ENCODE results near the gene SHC4. TPM values are rescaled to one million over a fixed set of nuclear protein-coding genes. Genes with fewer than 3 reads are reported as not detected.
"Not testable (repeated sequence)": the region's sequence is repeated elsewhere in the genome, so short reads cannot be mapped to it uniquely, and the experiment has no call there.

Gene SHC4
- total RNA-seq, 1 experiment from 2014 or later, result 1.3 TPM

DNA sequence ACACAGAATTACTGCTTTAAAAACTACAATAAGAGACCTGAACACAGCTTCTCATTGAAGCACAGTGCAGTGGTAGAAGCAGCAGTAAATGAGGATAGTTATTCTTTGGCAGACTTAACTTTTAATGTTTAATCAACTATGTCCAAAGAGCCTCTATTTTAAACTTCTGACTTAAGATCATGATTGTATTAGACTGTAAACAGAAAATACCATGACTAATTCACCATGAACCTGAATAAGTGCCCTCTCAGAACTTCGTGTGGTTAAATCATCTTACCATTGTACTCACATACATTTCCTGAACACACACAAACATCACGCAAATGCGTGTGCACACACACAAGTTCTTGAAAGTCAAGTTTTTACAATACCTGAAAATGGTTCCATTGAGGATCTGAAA is 166.8 kb downstream of the SHC4 start:
- DNase-seq (ENCODE audit: low read depth), result no peak

DNA sequence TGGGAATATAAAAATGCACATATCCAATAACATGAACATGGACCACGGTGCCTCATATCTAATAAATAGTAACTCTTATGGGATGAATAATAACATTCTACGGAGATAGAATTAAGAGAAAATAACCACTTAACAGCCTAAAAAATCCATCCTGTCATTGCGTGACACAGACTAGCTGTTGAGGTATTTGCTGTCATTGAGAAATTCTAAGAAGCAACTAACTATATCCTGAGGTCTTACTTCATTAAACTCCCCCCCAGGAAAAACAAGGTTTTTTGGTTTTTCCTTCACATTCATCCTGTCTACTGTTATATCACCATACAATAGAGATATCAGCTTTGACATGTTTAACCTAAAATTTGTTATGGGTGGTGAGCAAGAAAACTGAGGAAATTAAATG is 167.2 kb downstream of the SHC4 start:
- no peak for DNase-seq (ENCODE audit: low read depth)

DNA sequence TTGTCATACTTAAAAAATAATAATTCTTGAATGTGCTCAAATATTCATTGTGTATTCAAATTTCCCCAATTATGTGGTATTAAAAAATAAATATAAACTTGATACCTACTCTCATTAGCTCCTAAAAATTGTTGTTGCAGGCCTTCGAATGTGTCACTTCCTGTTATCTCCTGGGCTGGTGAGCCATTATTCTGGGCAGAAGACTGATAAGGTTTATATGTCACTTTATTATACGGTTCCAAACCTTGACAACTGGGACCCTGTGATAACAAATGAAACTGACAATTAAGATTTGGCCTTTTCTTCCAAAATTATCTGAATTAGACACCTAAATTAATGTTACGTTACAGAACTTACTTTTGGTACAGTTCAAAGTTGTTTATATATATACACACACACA is 167.8 kb downstream of the SHC4 start:
- DNase-seq (ENCODE audit: low read depth), result no peak

DNA sequence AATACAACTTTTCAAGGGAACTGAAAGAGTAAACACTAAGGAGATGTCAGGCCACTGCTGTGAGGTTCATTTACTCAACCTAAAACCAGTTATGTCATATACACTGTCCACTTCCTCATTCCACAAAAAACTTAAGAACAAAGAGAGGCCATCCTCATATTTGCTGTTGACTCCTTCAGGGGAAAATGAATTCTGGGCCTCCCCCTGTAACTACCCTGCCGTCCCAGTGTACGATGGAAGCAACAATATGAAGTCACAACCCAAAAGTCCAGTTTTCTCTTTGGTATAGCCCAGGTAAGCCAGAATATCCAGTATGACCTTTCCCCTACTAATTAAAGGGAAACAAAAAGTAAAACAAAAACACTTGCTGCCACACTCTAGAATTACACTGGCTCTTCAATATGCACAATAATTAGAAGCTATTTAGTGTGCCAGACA is 169.0 kb downstream of the SHC4 start:
- no peak for DNase-seq (ENCODE audit: low read depth)

DNA sequence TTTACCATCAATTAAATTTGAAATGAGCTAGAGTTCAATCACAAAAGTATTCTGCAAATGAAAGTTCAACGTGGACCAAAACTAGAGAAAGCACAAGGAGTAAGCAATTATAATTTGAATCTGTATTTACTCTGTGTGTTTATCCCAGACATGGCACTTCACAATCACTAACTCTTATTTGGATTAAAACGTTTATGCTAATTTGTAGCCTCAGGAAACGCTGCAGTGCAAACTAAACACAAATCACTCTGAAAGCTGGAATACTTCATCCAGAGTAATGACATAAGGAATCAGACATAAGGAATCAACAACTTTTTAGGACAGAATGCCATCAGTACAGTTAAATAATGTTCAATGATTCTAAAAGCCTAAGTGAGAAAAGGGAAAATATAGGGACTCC is 171.3 kb downstream of the SHC4 start:
- no peak for DNase-seq (ENCODE audit: low read depth)

DNA sequence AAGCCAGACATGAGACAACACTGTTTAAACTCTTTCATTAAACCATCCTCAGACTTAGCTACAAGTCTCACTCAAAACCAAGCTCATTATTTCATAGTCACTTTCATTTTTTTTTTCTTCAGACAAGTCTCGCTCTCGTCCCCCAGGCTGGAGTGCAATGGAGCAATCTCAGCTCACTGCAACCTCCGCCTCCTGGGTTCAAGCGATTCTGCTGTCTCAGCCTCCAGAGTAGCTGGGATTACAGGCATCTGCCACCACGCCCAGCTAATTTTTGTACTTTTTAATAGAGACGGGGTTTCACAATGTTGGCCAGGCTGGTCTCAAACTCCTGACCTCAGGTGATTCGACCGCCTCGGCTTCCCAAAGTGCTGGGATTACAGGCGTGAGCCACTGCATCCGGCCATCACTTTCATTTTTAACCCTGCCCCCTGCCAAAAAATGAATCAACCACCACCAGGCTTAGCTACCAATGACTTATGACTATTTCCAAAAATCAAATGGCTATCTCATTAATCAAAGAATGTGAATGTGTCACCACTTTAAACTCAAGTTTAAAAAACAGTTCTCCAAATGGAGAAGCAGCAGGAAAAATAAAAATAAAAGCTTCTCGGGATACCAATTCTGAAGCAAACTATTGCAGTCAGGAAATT is 173.1 kb downstream of the SHC4 start:
- not testable (repeated sequence) for DNase-seq (ENCODE audit: low read depth)

DNA sequence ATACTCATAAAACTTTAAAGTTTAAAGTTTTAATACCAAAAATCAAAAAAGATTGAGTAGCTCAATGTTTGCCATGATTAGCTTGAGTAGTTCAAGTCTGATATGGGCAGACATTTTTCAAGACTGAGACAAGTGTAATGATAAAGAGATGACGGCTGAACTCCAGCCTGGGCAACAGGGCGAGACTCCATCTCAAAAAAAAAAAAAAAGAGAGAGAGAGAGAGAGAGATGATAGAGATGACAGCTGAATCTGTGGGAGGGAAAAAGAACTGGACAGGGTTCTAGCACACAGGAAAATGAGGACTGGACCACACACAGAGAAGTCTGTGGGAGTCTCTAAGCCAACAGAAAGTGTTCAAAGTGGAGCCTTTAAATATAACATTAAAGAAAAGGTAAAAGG is 178.0 kb downstream of the SHC4 start:
- no peak for DNase-seq (ENCODE audit: low read depth)

DNA sequence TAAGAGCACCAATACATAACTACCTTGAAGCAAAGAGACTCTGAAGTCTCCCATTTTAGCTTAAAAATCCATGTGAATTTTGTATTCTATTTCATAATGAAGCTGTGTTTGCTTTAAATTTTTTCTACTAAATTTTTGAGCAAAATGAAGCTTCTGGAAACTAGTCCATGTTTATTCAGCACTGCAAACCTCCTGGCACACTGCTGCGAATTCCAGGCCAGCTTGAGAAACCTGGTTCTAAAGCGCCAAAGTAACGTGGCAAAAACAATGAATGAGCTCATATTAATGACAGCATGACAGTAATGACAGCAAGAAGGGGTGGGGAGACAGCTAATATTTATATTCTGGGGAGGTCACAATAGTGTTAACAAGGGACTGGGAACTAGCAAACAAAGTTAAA is 178.5 kb downstream of the SHC4 start:
- no peak for DNase-seq (ENCODE audit: low read depth)

DNA sequence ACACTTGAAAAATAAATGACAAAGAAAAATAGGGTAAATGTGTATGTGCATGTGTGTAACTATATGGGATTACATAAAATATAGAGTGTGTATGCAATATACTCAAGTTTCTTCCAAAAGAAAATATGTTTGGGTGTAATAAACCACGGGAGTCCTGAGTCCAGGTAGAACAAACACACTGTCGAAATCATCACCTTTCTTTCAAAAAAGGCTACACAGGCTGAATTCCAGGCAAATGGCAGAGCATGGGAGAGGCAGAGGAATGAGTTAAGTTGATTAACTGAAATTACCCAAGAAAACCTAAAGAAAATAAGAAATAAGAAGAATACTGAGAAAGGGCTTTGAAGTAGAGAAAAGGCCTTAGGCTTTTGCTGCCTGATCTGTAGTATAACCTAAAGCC is 179.0 kb downstream of the SHC4 start:
- no peak for DNase-seq (ENCODE audit: low read depth)

DNA sequence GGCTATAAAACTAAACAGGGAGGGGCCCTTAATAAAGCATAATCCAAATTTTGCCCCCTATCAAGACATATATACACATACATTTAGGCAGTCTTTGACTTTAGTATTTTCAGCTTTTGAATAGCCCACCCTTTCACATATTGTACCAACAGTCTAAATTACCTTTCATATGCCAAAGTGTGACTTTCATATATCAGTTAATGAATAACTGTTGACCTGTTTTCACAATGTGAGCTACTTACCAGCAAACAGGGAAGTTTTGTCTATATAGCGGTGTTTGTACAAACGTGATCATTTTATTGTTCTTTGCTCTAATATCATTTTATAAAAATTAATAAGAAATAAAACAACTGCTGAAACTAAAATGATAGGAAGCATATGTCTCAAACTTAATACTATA is 180.8 kb downstream of the SHC4 start:
- no peak for DNase-seq (ENCODE audit: low read depth)

DNA sequence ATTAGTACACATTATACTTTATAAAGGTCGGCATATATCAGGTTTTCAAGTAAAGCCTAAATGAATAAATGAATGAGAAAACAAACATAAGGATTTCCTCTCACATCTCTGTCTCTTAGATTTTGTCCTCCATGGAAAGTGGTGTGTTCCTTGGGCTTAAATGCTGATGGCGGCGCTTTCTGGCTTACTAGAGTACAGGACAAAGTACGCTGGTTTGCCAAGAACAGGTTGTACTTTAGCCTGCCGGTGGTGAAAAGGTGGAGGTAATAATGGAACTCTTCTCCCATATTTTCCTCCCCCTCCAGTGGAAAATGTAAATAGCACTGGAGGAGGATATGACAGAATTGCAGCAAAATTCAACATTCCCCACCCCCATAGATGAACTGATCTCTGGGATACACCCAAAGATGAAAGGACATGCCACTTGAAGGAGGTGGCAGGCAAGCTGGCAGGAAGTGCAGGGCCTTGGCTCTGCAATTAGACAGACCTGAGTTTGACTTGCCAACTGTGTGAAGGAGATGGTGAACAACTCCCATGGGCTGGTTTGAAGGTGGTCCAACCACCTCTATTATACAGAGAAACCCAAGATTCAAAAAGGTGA is 182.1 kb downstream of the SHC4 start:
- no peak for DNase-seq (ENCODE audit: low read depth)

DNA sequence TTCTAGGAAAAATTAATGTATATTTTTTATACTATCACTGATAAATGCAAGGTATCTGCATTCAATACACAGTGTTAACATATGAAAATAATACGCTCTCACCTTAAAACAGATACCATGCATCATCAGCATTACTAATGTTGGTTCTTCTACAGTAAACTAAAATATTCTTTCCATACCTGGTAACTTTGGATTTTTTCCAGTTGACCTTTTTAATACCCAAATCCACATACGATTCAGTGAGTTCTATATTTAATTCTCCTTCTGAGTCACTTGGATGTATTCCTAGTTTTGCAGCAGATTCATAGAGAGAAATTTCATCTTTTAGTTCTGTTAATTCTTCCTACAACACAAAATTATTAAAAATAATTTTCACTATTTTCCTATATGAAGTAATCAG is 182.7 kb downstream of the SHC4 start:
- no peak for DNase-seq (ENCODE audit: low read depth)

DNA sequence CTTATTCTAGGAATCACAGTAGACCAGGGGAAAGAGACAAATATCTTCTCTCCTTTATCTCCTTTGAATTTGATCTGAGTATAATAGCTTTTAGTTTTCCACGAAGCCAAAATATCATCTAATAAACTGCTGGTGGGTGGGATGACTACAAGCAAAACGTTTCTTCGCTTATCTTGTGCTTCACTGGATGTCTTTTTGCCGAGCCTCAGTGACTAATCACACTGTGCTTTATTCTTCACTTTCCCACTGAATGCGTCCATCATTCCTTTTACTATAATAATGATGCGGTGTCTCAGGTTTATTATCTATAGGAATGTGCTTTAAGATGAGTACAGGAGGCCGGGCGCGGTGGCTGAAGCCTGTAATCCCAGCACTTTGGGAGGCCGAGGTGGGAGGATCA is 185.4 kb downstream of the SHC4 start:
- DNase-seq (ENCODE audit: low read depth), result no peak

DNA sequence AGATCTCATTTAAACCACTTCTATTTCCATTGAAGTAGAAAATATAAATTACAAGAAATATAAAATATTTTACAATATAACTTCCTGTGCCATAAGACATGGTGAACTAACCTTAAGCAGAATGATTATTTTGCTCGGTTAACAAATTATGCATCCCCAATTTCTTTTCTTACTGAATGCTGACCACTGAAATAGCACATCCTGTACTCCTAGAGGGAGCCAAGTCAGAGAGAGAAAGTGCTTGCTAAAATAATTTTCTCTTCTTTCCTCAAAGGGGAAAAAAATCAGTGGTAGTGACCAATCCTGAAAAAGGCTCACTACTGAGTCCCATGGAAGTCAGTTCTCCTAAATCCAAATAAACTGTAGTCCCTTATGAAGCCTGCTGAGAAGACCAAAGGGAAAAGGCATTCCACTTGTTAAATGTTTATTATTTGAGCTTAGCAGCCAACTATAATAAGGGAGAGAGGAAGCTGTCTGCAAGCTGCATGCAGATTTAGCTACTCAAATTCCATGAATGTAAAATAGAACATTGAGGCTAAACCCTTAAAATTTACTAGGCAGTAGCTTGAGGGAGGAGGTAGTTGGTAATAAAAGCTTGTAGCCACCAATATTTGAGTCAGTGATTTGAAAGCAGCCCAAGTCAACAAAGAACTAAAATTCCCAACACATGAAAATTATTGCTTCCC is 185.9 kb downstream of the SHC4 start:
- no peak for DNase-seq (ENCODE audit: low read depth)

DNA sequence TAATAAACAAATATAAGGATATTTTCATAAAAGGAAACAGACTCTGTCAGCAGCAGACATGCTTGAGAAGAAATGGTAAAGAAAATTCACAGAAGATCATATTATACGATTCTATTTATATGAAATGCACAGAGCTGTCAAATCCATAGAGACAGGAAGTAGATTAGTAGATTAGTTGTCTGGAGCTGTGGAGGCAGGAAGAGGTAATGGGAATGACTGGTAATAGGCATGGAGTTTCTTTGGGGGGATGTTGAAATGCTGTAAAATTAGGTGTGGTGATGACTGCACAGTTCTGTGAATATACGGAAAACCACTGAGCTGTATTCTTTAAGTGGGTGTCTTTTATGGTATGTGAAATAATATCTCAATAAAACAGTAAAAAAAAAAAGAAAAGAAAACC is 188.2 kb downstream of the SHC4 start:
- no peak for DNase-seq (ENCODE audit: low read depth)

DNA sequence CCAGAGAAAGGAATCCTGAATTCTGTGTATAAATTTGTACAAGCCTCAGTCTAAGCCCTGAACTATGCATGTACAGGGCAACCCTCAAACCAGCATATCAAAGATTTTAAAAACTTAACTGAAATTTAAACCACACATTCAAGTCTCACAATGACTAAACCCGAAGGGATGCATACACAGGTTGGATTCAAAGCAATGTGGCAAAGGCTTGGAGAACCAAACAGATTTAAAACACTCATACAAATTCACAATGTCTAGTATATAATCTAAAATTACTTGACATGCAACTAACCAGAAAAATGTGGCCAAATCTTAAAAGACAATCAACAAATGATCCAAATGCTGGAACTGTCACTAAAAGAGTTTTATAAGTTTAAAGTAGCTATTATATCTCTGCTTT is 189.2 kb downstream of the SHC4 start:
- no peak for DNase-seq (ENCODE audit: low read depth)

Other genes starting within 250 kb of the SHC4 start
- 15.4 and 22.9 TPM in 2 replicates for gene CEP152, start 152.8 kb downstream of the SHC4 start, total RNA-seq (2014; rRNA removed; shearing (Covaris generic))
- gene EID1, start 85.8 kb downstream of the SHC4 start, total RNA-seq (2014; rRNA removed; shearing (Covaris generic)), result 197 and 267 TPM in 2 replicates
- 8.6 and 10.9 TPM in 2 replicates for gene SECISBP2L, start 82.5 kb upstream of the SHC4 start, total RNA-seq (2014; rRNA removed; shearing (Covaris generic))
- gene COPS2, start 191.7 kb upstream of the SHC4 start, total RNA-seq (2014; rRNA removed; shearing (Covaris generic)), result 79.1 and 88.4 TPM in 2 replicates
- 32.0 and 45.5 TPM in 2 replicates for gene GALK2, start 206.3 kb upstream of the SHC4 start, total RNA-seq (2014; rRNA removed; shearing (Covaris generic))

All from Daoy (cell line).